NCI-H2081 (cell line): ENCODE data around the gene TNFAIP6.
"Not testable (repeated sequence)": the region's sequence is repeated elsewhere in the genome, so short reads cannot be mapped to it uniquely, and the experiment has no call there.

ENCODE experiments used
- DNase-seq, 2 experiments: peaks; one replicate each; lab custom pipeline; 2025; lab: John Stamatoyannopoulos, UW

Gene TNFAIP6, protein sequence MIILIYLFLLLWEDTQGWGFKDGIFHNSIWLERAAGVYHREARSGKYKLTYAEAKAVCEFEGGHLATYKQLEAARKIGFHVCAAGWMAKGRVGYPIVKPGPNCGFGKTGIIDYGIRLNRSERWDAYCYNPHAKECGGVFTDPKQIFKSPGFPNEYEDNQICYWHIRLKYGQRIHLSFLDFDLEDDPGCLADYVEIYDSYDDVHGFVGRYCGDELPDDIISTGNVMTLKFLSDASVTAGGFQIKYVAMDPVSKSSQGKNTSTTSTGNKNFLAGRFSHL

DNA sequence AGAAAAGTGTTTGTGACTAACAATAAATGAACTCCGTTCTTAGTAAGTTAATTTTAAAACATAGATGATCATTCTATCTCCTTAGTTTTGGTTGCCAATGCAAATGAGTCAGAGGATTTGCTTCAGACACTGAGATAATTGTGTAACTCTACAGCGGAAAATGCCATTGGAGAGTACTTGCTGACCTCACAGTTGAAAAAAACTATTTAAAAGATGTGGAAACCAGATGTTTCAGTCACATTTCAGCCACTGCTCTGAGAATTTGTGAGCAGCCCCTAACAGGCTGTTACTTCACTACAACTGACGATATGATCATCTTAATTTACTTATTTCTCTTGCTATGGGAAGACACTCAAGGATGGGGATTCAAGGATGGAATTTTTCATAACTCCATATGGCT, at the start of gene TNFAIP6:
Gene TNFAIP6 (plus strand): TSS at position 234 of the 400 bp plus-strand sequence. CDS start 75 bp downstream, at position 309.
- no peak for DNase-seq

DNA sequence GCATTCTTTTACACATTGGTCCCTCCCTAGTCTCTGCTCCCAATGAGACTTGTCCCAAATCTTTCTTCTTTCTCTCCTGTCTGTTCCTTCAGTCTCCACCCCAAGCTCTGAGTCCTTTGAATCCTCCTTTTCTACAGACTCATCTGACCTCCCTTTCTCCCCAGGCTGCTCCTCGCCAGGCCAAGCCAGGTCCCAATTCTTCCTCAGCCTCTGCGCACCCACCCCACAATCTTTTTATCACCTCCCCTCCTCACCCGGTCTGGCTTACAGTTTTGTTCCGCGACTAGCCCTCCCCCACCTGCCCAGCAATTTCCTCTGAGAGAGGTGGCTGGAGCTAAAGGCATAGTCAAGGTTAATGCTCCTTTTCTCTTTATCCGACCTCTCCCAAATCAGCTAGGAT, 47.1 kb upstream of the TNFAIP6 start:
- not testable (repeated sequence) for DNase-seq

DNA sequence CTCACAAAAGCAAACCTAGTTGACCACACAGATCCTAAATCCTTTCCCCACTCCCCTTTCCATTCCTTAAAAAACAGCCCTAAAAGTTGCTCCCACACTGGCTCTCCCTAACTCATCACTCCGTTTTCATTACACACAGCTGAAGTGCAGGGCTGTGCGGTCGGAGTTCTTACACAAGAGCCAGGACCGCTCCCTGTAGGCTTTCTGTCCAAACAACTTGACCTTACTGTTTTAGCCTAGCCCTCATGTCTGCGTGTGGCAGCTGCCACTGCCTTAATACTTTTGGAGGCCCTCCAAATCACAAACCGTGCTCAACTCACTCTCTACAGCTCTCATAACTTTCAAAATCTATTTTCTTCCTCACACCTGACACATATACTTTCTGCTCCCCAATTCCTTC, 45.0 kb upstream of the TNFAIP6 start:
- DNase-seq: not testable (repeated sequence)

DNA sequence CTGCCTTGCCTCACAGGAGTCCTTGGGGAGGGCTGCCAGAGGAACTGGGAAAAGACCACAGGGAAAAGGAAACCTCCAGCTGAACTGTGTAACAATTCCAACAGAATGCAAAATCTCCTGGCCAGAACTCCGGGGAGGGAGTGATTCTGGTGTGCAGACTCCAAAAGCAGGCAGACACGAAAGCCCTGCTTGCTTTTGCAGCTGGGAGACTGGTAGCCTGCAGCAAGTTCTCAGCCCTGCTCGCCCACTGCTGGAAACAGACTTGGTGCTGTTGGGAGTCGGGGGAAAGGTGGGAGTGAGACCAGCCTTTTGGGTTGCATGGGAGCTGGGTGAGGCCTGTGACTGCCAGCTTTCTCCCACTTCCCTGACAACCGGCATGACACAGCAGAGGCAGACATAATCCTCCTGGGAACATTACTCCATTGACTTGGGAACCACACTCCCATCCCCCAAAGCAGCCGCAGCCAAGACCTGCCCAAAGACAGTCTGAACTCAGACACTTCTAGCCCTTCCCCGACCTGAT, 42.0 kb upstream of the TNFAIP6 start:
- no peak for DNase-seq

DNA sequence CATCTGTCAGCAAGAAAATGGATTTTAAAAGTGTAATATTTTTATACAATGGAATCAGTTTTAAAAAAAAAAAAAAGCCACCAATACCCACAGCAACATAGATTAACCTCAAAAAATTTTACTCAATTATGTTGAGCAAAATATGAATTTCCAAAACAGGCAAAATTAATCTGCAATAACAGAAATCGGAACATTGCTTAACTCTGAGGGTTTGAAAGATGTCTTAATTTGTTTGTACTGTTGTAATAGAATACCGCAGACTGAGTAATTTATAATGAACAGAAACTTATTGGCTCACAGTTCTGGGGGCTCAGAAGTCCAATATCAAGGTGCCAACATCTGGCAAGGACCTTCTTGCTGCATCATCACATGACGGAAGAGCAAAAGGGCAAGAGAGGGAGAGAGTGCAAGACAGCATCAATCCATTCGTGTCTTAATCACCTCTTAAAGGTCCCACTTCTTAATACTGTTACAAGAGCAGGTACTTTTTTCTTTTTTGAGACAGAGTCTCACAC, 31.8 kb upstream of the TNFAIP6 start:
- DNase-seq: no peak

DNA sequence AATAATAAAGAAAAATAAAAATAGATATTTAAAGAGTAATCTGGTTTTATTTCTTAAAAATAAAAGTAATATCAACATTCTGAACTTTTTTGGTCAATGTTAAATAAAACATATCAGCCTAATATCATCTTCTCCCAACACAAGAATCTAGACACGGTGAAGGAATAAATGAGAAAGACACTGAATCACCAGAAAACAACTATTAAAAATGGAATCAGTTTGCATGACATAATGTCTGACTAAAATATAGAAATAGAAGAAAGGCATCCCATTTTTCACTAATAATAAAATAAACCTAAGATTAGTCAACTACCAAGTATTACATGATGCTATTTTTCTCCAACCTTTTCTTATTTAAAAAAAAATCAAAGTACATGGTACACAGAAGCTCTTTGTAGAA, 30.8 kb upstream of the TNFAIP6 start:
- DNase-seq: no peak

DNA sequence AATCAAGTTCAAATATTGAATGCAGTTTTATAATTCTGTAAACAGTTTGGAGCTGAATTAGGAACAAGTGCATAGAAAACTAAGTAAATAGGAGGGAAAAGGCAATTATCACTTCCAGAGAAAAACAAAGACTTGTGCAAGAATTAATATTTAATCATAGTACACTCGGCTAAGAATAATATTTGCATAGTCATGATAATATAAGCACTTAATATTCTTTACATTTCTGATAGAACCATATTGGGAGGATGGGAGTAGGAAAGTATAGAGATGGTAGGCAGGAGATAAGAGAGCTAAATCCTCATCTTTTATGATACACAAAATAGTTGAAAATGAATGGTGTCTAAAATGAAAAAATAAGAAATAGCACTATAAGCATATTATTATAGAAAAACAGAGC, 27.4 kb upstream of the TNFAIP6 start:
- no peak for DNase-seq

DNA sequence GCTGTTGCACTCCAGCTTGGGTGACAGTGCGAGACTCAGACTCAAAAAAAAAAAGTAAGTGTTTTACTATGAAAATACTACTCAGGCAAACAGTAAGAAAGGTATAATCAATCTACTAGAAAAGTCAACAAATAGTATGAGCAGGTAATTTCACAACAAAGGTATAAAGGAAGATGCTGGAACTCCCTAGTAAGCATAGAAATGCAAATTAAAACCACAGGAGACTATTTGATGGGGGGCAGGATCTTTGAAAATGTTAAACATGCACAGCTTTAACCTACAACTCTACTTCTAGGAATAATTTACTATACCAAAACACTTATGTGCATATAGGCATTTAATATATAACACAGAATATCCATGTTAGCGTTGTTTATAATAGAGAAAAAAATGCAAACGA, 24.3 kb upstream of the TNFAIP6 start:
- no peak for DNase-seq

DNA sequence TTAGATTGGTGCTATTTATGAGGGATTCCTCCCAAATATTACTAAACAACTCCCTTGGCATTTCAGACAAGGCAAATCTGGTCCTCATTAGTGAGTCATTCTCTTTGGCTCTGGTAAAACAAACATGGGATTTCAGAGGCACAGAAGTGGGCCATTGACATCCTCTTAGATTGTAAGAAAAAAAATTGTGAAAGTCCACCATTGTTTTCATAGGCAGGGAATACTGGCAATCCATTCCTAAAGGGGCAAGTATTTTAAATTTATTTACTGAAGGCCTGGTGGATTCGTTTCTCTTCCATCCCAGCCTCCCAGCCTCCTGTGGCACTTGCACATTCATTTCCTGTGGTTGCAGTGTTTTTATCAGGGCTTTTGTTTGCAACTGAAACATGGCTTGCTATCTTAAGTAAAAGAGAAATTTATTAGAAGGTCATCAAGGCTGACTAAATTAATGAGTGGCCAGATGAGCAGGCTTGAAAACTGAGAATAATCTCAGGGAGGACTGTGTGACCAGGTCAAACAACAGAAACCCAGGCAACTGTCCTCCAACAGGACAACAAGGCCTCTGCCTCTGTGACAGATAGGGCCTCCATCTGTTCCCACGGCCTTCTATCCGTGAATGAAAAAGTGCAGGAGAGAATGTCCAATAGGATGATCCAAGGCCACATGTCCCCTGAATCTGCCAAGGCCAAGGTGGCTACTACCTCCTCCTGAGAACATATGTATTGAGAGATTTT, 23.1 kb upstream of the TNFAIP6 start:
- no peak for DNase-seq

DNA sequence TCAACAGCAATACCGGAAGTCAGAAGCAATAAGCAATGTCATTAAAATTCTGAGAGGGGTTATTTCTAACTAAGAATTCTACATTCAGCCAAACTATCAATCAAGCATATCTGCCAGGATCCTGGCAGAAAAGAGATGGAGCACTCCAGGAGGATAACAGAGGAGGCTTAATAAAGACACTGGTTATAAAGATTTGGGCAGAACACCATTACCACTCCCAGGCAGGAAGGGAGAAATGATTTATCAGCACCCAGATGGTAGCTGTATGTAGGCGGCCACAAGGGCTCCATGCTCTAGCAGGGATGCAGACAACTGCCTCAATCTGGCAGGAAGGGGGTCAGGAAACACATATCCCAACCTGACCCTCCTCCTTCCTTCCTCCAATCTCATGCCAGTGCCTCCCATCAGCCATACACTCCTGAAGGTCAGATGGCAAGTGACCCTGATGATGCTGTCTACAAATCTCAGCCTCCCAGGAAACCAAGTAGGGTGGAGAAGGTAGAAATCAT, 20.5 kb upstream of the TNFAIP6 start:
- DNase-seq: no peak

DNA sequence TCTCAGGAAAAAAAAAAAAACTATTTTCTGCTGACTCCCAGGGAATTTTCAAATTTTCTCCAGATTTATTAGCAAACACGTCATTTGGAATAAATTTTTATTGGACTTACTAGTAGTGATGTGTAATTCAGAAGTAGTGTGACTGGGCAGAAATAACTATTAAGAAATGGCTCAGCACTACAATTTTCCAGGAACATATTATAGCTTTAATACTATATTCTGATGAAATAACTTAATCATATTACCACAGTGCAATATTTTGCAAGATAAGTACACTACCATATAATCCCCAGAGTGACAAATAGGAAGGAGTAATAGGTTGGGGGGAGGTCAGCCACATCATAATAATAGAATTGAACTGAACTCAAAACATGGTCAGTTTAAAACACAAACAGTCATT, 19.7 kb upstream of the TNFAIP6 start:
- no peak for DNase-seq

DNA sequence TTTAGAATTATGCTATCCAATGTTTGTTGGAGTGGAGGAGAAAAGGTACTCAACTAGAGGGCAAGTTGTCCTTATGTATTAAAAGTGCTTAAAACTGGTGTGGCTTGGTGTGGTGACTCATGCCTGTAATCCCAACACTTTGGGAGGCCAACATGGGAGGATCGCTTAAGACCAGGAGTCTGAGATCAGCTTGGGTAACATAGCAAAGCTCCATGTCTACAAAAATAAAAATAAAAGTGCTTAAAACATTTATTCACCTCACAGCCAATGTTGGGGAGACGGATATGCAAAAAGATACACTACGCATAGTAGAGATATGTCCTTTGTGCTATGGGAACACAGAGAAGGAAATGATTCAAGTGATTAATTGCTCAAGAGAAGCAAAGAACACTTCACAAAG, 19.3 kb upstream of the TNFAIP6 start:
- no peak for DNase-seq

DNA sequence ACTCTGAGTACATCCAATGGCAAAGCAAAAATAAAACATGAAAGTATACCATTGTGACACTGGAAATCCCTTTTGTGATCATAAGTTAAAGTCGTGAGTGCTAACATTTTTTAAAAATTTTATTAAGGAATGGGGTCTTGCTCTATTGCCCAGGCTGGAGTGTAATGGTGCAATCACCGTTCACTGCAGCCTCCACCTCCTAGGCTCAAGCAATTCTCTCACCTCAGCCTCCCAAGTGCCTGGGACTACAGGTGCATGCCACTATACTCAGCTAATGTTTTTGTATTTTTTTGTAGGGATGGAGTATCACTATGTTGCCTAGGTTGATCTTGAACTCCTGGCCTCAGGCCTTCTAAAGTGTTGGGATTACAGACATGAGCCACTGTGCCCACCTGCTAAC, 14.3 kb upstream of the TNFAIP6 start:
- no peak for DNase-seq

DNA sequence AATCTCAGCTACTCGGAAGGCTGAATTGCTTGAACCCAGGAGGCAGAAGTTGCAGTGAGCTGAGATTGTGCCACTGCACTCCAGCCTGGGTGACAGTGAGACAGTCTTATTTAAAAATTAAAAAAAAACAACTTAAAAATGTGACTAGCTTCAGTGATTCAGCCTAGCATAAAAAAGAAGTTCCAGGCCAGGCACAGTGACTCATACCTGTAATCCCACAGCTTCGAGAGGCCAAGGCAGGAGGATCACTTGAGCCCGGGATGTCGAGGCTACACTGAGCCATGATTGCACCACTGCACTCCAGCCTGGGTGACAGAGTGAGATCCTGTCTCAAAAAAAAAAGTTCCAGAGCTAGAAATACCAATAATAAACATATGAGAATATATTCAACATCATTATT, 13.2 kb upstream of the TNFAIP6 start:
- not testable (repeated sequence) for DNase-seq

DNA sequence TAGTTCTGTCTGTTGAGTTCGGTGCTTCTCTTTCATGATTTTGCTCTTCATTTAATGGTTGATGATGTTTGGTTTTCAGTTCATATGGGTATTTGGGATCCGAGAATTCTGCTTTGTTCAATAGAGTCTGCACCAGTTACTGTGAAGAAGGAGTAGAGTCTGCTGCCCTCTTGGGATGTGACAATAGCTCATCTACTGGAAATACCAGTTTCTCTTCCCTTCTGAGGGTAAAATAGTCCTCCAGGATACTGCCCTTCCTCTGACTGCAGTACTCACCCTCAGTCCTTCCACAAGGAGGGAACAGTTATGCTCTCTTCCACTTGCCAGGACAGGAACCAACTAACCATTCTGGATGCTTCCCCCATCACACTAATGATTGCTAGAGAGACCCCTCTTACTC, 12.5 kb upstream of the TNFAIP6 start:
- no peak for DNase-seq

DNA sequence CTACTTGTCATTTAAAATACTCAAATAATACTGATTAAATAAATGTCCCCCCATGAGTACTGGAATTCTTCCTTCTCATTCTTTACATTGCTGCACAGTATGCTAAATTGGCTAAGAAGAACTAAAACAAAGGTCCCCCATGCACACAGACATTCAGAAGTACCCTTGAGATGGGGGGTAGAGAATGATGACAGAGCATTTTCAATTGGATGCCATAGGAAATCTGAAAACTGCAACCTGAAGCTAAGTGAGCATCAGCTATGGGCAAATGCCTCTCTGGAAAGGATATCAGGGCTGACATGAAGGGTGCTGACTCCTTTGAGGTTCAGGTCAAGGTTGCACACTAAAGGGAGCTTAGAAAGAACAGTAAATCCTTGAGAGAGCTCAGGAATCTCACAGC, 10.1 kb upstream of the TNFAIP6 start:
- no peak for DNase-seq

DNA sequence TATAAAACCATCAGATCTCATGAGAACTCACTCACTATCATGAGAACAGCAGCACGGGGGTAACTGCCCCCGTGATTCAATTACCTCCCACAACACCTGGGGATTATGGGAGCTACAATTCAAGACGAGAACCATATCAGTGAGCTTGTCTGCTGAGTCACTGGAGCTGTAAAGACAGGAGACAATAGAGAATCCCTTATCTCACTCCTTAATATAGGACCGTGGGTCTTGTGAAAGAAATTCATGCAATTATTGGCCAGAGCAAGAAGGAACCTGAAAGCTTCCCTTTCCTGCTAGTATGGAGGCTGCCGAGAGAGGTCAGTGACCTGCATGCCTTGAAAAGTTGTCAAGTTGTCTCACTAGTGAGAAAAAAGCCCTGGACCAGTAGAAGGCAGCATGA, 9.5 kb upstream of the TNFAIP6 start:
- DNase-seq: no peak

DNA sequence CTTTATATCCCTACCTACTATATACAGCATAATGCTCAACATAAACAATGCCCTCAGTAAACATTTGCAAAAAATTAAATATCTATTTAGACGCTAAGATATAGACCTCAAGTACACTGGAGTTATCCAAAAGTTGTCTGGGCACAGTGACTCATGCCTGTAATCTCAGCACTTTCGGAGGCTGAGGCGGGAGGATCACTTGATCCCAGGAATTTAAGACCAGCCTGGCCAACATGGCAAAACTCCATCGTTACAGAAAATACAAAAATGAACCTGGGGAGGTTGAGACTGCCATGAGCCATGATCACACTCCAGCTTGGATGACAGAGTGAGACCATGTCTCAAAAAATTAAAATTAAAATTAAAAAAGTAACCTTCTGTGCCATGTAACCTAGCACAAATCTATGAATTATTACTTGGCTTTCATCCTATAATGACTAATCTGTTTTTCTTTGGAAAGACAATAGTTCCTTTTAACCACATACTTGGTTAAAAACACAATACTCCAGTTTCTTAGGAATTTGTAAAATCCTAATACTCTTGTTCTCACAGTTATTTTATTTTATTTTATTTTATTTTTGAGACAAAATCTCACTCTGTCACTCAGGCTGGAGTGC, 6.7 kb upstream of the TNFAIP6 start:
- DNase-seq: no peak

DNA sequence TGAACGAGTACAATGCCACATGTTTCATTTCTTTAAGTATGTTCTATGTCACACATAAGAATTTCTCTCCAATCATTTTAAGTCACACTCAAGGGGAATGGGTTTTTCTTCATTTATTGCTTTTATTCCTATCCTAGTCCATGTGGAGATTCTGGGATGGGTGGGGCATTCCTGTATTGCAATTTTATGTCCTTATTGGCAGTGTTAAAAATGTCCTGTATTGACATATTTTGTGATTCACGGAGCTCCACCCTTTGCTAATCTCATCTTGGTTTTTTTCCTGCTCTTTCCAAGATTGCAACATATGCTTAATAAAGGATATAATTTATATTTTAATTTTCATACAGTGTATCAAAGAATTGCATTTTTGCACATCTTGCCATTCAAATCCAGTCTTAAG, 3.4 kb upstream of the TNFAIP6 start:
- DNase-seq: no peak

DNA sequence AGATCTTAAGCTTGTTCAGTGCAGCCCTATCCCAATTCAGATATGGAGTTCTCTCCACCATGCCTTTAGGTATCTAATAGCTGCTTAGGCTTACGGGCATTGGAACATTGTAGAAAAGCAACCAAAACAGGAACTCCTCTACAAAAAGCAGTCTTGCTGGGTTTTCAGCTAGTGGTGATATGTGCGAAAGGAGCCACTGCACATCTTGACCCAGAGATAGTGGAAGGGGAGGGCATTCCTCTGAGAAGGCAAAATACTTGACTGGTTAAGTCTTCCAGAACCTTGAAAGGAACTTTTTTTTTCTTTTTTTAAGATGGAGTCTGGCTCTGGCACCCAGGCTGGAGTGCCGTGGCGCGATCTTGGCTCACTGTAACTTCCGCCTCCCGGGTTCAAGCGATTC, 2.6 kb upstream of the TNFAIP6 start:
- no peak for DNase-seq

DNA sequence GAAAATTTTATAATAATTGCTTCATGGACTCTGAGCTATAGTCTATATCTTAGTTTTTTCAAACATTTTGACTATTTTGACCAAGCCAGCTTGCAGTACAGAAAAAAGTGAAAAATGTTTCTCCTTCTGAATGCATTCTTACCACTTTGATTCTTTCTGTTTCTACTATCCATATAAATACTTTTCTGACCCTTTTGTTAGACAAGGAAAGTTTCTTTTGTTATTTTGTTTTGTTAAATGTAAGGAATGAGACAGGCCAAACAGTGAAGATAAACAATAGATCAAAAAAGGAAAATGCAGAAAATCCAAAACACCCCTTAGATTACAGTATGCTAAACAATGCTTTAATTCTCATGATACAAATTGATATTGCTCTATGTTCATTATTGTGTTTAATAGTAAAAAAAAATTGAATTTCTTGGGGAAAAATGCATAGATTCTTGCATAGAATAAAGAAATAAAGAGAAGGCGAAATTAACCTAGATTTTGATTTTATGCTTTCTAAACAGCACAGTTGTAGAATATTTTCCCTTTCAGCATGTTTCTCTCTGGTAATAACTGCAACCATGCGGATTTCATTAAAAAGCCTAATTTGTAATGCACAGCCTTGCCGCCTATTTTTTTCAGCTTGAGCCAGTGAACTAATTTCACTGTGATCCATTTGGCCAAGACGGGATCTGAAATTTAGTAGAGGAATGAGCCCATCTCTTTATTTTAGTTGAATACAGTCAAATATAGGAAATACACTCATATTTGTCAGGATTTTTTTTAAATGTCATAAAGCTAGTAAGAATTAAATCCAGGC, 976 bp downstream of the TNFAIP6 start:
- DNase-seq: no peak
